DND-41 (cell line): Measurements from ENCODE around the gene C6orf89.

Experiments
- EZH2 ChIP-seq: IDR thresholded peaks from 3 replicates; pipeline ENCODE4 v1.6.1; 2012; ENCODE audit warnings: borderline replicate concordance, low read depth, mild to moderate bottlenecking, moderate library complexity, low read length, inconsistent platforms; ENCODE audit not compliant: severe bottlenecking
- TF ChIP-seq, protein P1 (sequence below): IDR thresholded peaks from 2 replicates; pipeline ENCODE4 v1.5.1; 2012; ENCODE audit warnings: borderline replicate concordance, low read length, moderate library complexity, mild to moderate bottlenecking; ENCODE audit not compliant: poor library complexity, severe bottlenecking; ENCODE audit errors: extremely low read depth

DNA sequence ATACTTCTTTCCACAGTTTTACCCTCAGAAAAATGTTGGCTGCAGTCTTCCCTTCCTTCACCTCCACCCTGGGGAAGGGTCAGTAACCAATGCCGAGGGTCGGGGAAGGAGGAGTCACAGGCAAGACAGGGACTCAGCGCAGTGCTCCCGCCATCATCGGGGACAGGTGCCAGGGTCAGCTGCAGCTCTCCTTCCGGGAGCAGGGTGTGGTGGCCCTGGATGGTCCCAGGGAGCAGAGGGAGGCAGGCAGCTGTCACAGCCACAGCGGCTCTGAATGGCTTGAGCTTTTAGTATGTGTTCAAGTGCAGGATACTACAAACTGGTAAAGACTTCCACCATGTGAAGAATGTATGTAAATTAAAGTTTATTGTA is 42.8 kb downstream of the C6orf89 start:
- TF ChIP-seq, protein P1, sequence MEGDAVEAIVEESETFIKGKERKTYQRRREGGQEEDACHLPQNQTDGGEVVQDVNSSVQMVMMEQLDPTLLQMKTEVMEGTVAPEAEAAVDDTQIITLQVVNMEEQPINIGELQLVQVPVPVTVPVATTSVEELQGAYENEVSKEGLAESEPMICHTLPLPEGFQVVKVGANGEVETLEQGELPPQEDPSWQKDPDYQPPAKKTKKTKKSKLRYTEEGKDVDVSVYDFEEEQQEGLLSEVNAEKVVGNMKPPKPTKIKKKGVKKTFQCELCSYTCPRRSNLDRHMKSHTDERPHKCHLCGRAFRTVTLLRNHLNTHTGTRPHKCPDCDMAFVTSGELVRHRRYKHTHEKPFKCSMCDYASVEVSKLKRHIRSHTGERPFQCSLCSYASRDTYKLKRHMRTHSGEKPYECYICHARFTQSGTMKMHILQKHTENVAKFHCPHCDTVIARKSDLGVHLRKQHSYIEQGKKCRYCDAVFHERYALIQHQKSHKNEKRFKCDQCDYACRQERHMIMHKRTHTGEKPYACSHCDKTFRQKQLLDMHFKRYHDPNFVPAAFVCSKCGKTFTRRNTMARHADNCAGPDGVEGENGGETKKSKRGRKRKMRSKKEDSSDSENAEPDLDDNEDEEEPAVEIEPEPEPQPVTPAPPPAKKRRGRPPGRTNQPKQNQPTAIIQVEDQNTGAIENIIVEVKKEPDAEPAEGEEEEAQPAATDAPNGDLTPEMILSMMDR = no peak
- TF ChIP-seq EZH2 = no peak
